Activated CD8-positive, alpha-beta memory T cell treated with anti-CD3 and anti-CD28 coated beads, Interleukin-2, amount 50 U/mL, for 48 hours (primary cell): Measurements from ENCODE around the gene PTPRF.
A peak's percentile ranks its signal among the peaks of the same experiment; 100 is the strongest.
"Not testable (repeated sequence)": the region's sequence is repeated elsewhere in the genome, so short reads cannot be mapped to it uniquely, and the experiment has no call there.

Experiments
- DNase-seq: peaks from one replicate; pipeline ENCODE4 v3.0.0-alpha.2; 2020

PTPRF gene

DNA sequence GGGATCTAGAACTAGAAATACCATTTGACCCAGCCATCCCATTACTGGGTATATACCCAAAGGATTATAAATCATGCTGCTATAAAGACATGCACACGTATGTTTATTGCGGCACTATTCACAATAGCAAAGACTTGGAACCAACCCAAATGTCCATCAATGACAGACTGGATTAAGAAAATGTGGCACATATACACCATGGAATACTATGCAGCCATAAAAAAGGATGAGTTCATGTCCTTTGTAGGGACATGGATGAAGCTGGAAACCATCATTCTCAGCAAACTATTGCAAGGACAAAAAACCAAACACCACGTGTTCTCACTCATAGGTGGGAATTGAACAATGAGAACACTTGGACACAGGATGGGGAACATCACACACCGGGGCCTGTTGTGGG, 107.7 kb downstream of the PTPRF start:
- not testable (repeated sequence) for DNase-seq

GRCh38 chr1:43639976-43640794, 109.5 kb downstream of the PTPRF start:
- DNase-seq, result no peak

DNA sequence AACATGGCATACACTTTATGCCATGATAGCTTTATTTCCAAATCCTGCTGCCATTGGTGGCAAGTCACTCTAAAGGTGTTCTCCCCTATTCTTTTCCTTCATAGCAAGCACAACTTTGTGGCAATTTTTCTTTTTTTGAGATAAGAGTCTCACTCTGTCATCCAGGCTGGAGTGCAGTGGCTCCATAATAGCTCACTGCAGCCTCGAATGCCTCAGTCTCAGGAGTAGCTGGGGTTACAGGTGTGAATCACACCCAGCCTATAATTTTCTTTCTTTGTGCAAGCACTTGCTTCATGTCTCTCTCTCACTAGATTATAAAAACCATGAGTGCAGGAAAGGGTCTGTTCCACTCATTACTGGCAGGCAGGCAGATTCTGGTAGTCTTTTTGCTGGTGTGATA, 113.9 kb downstream of the PTPRF start:
- no peak for DNase-seq

- no peak for DNase-seq
These were observed 114.8 kb downstream of the PTPRF start for GRCh38 chr1:43645461-43645860.

DNA sequence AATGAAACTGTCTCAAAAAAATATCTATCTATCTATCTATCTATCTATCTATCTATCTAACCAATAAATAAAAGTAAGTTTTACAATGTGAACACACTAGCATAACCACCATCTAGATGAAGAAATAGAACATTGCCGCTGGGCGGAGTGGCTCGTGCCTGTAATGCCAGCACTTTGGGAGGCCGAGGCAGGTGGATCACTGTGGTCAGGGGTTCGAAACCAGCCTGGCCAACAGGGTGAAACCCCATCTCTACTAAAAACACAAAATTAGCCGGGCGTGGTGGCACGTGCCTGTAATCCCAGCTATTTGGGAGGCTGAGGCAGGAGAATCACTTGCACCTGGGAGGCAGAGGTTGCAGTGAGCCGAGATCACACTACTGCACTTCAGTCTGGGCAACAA, 116.6 kb downstream of the PTPRF start:
- not testable (repeated sequence) for DNase-seq

DNA sequence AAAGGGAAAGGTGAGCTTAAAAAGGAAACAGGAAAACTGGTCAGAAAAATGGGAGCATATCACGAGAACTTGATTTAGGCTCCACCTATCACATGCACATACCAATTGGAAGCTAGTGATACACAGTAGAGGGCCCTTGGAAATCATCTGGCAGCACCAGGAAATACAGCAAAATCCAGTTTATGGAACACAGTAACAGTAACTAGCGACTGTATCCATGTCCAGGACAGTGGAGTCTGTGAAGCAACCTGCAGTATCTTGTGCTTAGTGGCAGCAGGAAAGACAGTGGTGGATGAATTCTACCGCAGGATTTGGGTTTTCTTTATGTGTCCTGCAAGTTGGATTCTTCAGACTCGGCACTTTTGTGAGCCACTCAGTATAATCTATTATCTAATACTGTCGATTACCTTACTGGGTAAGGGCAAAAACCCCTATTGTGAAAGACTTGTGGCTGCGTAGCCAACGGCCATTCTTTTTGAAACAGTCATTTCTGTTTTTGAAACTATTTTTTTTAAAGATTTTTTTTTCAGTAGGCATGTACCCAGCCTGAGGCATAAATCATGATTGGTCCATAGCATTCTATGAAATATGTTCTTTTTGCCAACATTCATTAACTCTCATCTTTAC, 117.7 kb downstream of the PTPRF start:
- no peak for DNase-seq

DNA sequence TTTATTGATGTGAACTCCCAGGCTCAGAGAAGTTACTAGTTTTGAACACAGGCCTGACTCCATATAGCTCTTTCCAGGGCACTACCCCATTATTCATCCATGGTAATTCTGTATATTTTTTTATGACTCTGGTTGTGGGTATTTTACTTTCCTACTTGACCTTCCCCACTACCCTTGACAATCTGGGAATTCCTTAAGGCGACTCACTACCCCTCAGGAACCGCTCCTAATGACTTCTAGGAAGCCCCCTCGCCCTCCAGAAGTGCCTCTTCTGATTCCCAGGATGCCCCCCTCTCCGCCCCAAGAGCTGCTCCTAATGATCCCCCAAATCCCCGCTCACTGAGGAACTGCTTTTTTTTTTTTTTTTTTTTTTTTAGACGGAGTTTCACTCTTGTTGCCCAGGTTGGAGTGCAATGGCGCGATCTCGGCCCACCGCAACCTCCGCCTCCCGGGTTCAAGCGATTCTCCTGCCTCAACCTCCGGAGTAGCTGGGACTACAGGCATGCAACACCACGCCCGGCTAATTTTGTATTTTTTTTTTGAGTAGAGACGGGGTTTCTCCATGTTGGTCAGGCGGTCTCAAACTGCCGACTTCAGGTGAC, 118.3 kb downstream of the PTPRF start:
- no peak for DNase-seq

- DNase-seq, result peak; percentile 92
These were observed 119.8 kb downstream of the PTPRF start for GRCh38 chr1:43650310-43651085.

DNA sequence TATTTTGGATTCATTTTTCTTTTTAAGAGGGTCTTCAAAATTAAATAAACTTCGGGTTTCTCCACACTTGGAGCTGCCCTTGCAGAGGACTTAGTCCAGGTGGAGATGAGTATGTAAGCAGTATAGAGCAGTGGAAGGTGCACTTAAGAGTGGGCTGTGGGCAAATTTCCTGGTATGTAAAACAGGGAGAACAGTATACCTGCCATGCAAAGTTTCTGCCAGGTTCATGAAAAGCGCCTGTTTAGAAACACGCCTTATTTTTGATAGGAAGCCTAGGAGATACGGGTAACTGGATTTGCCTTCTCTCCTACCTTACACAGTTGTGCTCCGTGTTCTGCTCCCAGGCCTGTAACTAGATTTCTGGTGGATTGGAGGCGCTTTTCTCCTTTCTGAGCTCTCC, 120.5 kb downstream of the PTPRF start:
- no peak for DNase-seq

DNA sequence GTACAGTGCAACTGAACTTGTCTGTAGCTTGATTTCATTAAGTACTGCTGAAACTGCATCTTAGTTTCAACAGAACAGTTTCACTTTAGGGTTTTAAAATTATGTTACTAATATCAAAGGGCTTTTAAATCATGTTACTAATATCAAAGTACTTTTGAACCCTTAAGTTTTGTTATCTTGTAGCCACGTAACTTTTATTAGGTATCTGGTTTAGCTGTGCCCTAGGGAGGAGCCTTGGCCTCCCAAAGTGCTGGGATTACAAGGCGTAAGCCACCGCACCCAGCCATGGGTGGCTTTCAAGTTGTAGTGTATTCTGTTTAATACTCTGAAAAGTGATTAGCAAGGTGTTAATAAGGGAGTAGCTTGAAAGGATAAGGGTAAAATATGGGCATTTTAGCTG, 121.2 kb downstream of the PTPRF start:
- no peak for DNase-seq

DNA sequence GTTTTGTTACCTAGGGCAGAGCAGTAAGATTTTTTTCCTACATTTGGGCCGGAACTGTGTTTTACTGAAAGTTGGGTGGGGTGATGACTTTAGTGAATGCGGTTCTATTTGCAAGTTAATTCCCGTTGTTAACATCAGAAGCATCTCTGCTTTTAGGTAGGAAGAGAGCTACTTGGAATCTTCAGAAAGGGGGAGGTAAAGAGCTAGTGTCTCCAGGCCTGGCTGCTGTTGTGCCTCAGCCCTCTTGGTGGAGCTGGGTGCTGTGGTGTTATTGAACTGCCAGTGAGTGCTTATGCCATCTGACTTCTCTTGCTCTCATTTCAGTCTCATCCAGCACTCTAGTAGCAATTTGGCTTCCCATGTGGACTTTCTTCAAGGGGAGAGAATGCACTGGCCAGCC, 122.7 kb downstream of the PTPRF start:
- DNase-seq, result no peak

DNA sequence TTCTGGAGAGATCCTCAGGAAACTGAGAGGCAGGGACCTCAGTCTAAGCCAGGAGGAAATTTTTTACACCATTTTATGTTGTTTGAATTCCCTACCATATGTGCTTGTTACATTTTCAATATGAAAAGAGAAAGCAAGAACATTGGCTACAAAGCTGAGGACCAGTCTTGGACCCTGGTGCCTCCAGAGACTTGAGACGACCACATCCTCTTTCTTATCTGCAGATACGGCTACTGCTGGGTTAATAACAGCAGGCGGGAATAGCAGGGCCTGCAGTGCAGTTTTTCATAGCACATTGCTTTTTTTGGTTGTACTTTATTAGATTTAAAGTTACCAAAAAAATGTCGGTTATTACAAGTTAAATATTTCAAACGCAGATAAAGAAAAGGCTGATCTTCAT, 123.2 kb downstream of the PTPRF start:
- DNase-seq, result no peak

DNA sequence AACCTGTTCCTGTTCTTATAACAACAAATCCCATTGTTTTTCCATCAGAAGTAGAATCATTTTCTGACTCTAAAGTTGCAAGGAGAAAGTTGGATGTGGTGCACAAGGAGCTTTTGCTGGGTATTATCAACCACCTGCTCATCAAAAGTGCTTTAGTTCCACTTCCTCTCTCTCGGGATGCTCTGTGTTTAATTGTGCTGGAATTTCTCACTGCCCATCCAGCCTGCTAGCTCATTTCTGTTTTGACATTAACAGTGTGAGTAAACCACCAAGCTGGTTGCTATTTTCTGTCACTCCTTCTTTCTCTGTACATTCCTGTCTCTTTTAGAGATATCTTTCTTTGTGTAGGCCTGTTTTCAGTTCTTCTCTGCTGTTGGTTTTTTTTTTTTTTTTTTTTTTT, 125.3 kb downstream of the PTPRF start:
- DNase-seq, result no peak

DNA sequence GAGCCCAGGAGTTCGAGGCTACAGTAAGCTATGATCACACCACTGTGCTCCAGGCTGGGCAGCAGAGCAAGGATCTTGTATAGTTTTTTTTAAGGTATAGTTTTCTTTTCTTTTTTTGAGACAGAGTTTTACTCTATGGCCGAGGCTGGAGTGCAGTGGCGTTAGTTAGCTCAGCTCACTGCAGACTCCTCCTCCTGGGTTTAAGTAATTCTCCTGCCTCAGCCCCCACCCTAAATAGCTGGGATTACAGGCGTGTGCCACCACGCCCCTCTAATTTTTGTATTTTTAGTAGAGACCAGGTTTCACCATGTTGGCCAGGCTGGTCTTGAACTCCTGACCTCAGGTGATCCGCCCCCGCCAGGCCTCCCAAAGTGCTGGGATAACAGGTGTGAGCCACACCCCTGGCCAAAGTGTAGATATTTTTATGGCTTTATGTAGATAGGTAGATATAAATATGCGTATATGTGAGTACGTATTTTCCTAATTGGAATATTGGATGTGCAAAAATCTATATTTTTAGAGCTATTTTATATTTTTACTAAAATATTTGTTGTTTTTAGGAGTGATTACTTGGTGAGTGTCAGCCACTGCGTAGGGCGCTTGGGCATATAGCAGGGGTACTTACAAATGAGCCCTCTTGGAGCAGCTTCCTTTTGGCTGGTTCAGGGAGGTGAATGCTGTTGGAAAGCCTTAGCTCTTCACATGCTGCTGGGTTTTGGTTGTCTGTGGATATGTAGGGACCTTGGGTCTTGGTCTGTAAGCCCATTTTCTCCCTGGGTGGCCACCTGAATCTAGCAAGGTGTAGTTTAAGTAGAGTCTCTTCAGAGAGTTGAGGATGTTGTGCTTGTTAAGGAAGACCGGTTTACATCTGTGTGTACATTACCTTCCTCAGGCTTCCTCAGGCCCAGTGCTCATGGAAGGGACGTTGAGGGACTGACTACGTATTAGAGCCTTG, 128.8 kb downstream of the PTPRF start:
- no peak for DNase-seq

GRCh38 chr1:43660355-43660754, 129.7 kb downstream of the PTPRF start:
- DNase-seq, result no peak

DNA sequence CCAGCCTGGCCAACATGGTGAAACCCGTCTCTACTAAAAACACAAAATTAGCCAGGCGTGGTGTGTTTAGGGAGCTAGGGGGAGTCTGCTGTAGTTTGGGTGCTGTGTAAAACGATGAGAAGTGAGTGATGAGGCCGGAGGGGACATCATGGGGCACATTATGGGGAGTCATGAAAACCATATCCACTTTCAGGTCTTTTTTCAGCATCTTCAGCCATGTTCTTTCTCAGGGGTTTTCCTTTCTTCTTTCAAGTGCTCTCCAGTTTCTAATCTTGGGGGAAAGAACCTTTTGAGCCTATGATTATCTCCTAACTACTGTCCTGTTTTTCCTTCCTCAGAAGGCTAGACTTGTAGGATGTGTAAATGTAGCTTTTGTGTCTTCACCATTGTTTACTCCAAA, 133.7 kb downstream of the PTPRF start:
- no peak for DNase-seq

GRCh38 chr1:43666608-43667007, 135.9 kb downstream of the PTPRF start:
- DNase-seq, result no peak

DNA sequence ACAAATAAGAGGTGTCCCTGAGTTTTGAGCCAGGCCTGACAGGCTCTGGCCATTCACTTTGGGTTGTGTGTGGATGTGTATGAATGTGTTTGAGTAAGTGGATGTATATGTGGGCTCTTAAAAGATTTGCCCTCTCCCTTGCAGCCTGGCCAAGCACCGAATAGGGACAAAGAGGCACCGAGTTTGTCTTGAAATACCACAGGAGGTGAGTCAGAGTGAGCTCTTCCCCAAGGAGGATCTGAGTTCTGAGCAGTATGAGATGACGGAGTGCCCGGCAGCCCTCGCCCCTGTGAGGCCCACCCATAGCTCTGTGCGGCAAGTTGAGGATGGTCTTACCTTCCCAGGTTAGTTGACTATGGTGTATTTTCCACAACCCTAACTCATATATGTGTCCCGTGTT, 138.3 kb downstream of the PTPRF start:
- no peak for DNase-seq

- no peak for DNase-seq
These were observed 139.2 kb downstream of the PTPRF start for GRCh38 chr1:43669878-43670277.

- no peak for DNase-seq
These were observed 140.5 kb downstream of the PTPRF start for GRCh38 chr1:43671193-43671592.

GRCh38 chr1:43671626-43672330, 141.1 kb downstream of the PTPRF start:
- DNase-seq, result no peak

DNA sequence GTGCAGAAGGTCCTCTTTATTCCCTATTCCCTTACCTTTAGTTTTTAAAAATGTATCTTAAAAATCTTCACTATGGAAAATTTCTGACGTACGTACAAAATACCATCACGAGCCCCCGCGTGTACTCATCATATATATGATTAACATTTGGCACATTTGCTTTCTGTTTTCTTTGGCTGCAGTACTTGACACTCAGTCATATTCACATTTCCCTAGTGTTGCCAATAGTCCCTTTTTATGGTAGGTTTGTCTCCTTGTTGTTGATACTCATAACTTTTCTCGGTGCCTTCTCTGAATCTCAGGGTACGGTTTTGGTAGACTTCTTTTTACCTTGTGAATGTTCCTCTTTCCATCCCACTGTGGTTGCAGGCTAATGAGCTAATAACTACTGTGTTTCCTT, 142.6 kb downstream of the PTPRF start:
- no peak for DNase-seq
